BJ (cell line): ENCODE data around the gene FTO. TPM values are rescaled to one million over a fixed set of nuclear protein-coding genes. Genes with fewer than 3 reads are reported as not detected.
A peak's percentile ranks its signal among the peaks of the same experiment; 100 is the strongest.

Experiments used
- CTCF ChIA-PET: fragments of 350-600 bp; formaldehyde crosslinking; extraction: SDS; loops from one replicate; lab custom pipeline; 2021; ENCODE audit warnings: antibody characterized with exemption, inconsistent platforms; lab: Yijun Ruan, JAX
- POLR2A ChIA-PET: fragments of 300-600 bp; sonication (Branson Sonifier 250); formaldehyde crosslinking; extraction: SDS; loops from one replicate; lab custom pipeline; 2021; ENCODE audit warnings: antibody characterized with exemption; lab: Charles Lee
- DNase-seq: peaks from one replicate; pipeline ENCODE4 v3.0.0-alpha.2; 2011; ENCODE audit warnings: low read depth
- H3K27me3 ChIP-seq: 2 replicates; pipeline ENCODE4 v1.6.0; 2011; ENCODE audit warnings: low read length; ENCODE audit not compliant: control insufficient read depth, insufficient read depth
- H3K36me3 ChIP-seq: 2 replicates; pipeline ENCODE4 v1.5.1; 2011; ENCODE audit warnings: low read length; ENCODE audit not compliant: control insufficient read depth, insufficient read depth
- H3K4me3 ChIP-seq: 2 replicates; pipeline ENCODE4 v1.5.1; 2011; ENCODE audit warnings: low read depth, mild to moderate bottlenecking, control low read depth, low read length
- polyA plus RNA-seq: library from polyadenylated mRNA; depleted of rRNA; stranded (reverse); fragments of >200 nt; gene quantifications from 2 replicates; pipeline ENCODE4 v1.2.3, GENCODE V29; 2011
- TF ChIP-seq, protein P1 (sequence below): IDR thresholded peaks from 2 replicates; pipeline ENCODE4 v1.5.1; 2011; ENCODE audit warnings: low read depth, mild to moderate bottlenecking, control low read depth, inconsistent platforms, low read length, moderate library complexity; ENCODE audit not compliant: insufficient read depth

The FTO gene
- polyA plus RNA-seq, 1 experiment = 86.3 TPM

GRCh38 chr16:53789137-53789536 lies 85.2 kb downstream of the FTO start:
- ChIA-PET CTCF (interaction anchor here (0.5 to 1.1 kb wide), 3 partner anchors 12 to 97 kb away, joined by 3 read pairs; no protein-coding TSS in a partner anchor), POLR2A (no interaction called here)
- Histone ChIP-seq H3K36me3 (no peaks in the 10 kb centered on the region), H3K27me3 (no peaks in the 10 kb centered on the region), H3K4me3 (no peak overlapping the region)
- DNase-seq = peak; percentile 49
- TF ChIP-seq, protein P1, sequence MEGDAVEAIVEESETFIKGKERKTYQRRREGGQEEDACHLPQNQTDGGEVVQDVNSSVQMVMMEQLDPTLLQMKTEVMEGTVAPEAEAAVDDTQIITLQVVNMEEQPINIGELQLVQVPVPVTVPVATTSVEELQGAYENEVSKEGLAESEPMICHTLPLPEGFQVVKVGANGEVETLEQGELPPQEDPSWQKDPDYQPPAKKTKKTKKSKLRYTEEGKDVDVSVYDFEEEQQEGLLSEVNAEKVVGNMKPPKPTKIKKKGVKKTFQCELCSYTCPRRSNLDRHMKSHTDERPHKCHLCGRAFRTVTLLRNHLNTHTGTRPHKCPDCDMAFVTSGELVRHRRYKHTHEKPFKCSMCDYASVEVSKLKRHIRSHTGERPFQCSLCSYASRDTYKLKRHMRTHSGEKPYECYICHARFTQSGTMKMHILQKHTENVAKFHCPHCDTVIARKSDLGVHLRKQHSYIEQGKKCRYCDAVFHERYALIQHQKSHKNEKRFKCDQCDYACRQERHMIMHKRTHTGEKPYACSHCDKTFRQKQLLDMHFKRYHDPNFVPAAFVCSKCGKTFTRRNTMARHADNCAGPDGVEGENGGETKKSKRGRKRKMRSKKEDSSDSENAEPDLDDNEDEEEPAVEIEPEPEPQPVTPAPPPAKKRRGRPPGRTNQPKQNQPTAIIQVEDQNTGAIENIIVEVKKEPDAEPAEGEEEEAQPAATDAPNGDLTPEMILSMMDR = no peak

- Histone ChIP-seq H3K4me3 (no peak overlapping the region), H3K36me3 (no peaks in the 10 kb centered on the region), H3K27me3 (no peaks in the 10 kb centered on the region)
- DNase-seq = no peak
- ChIA-PET POLR2A (no interaction called here), CTCF (interaction anchor here (0.9 to 2.0 kb wide), 3 partner anchors 10 to 100 kb away, joined by 3 to 7 read pairs (median 3); no protein-coding TSS in a partner anchor)
- TF ChIP-seq, protein P1 = no peak
These were observed 88.4 kb downstream of the FTO start for GRCh38 chr16:53792161-53792951.

DNA sequence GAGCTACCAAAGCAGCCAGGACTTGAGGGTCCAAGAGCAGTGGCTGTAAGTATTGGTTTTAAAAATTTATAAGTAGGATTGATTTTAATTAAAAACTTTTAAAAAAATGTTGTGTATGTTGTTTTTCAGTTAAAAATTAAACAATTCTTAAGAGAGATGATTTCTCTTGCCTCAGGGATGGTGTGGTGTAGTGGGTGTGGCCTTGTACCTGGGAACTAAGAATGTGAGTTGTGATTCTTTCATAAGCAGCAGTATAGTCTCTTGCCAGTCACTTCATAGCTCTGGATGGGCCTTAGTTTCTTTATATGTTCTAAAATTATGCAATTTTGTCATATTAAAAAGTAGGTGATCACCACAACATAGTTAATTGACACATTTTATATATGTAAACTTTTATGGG lies 99.5 kb downstream of the FTO start:
- TF ChIP-seq, protein P1 = no peak
- ChIA-PET CTCF (interaction anchor here (2.4 kb wide), 1 partner anchor 10 kb away, joined by 7 read pairs; no protein-coding TSS in a partner anchor), POLR2A (no interaction called here)
- H3K36me3 ChIP-seq = no peaks in the 10 kb centered on the region
- no peak overlapping the region for H3K4me3 ChIP-seq
- H3K27me3 ChIP-seq = no peaks in the 10 kb centered on the region
- no peak for DNase-seq

DNA sequence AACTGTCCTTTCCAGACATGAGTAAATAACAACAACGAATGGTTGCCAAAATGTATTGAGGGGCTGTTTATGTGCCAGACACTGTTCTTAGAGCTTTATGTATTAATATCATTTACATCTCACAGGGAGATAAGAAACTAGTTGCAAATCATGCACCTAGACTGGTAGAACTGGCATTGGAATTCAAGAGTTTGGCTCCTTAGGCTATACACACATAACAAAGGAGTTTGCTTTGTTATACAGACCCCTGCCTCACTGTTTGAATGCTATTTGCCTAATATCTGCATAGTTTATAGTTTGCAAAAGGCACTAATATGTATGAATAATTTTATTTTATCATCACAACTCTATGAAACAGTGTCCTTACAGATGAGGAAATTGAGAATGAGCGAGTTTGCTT lies 100.0 kb downstream of the FTO start:
- TF ChIP-seq, protein P1 = no peak
- ChIA-PET POLR2A (no interaction called here), CTCF (interaction anchor here (2.4 kb wide), 1 partner anchor 11 kb away, joined by 7 read pairs; no protein-coding TSS in a partner anchor)
- Histone ChIP-seq H3K4me3 (no peak overlapping the region), H3K36me3 (no peaks in the 10 kb centered on the region), H3K27me3 (no peaks in the 10 kb centered on the region)
- DNase-seq = no peak

GRCh38 chr16:53804467-53804866 lies 100.5 kb downstream of the FTO start:
- no peak overlapping the region for H3K4me3 ChIP-seq
- TF ChIP-seq, protein P1 = no peak
- no peaks in the 10 kb centered on the region for H3K27me3 ChIP-seq
- DNase-seq = no peak
- CTCF ChIA-PET = interaction anchor here (0.8 kb wide), 1 partner anchor 20 kb away, joined by 3 read pairs; no protein-coding TSS in a partner anchor
- H3K36me3 ChIP-seq = no peaks in the 10 kb centered on the region
- POLR2A ChIA-PET = no interaction called here
